Measurements from ENCODE around the gene RNF166.
A peak's percentile ranks its signal among the peaks of the same experiment; 100 is the strongest.

Gene RNF166, protein sequence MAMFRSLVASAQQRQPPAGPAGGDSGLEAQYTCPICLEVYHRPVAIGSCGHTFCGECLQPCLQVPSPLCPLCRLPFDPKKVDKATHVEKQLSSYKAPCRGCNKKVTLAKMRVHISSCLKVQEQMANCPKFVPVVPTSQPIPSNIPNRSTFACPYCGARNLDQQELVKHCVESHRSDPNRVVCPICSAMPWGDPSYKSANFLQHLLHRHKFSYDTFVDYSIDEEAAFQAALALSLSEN

DNA sequence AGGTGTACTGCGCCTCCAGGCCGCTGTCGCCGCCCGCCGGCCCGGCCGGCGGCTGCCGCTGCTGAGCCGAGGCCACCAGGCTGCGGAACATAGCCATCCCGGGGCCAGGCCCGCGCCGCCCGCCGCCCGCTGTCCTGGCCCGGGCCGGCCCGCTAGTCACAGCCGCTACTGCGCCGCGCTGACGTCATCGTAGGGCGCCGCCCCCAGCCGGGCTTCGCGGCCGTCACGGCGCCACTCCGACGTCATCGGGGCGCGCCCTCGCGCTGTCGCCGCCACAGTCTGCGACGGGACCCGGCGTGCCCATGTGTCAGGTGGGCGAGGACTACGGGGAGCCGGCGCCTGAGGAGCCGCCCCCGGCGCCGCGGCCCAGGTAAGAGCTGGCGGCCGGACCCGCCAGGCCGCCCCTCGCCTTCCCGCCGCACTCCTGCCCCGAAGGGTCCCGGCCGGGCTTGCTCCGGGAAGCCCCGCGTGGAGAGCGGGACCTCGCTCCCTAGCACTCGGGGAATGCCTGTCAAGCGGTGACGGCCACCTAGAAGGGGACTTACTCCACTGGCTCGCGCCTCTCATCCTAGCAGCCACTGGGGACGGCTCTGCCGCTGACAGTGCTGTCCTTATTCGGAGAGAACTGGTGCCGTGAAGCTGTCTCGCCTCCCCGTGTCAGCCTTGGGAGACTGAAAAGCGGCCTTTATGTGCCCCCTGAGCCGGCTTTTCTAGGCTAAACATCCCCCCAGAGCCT, at the start of gene RNF166, which contains the start of gene CTU2:
Gene RNF166 (minus strand): TSS at position 180 of the 736 bp plus-strand sequence. CDS start 83 bp downstream, at position 97.
Gene CTU2 (plus strand): TSS at position 275 of the 736 bp plus-strand sequence. CDS start 28 bp downstream, at position 303.
- peak; percentile 79 to 80 (median 80) for DNase-seq

DNA sequence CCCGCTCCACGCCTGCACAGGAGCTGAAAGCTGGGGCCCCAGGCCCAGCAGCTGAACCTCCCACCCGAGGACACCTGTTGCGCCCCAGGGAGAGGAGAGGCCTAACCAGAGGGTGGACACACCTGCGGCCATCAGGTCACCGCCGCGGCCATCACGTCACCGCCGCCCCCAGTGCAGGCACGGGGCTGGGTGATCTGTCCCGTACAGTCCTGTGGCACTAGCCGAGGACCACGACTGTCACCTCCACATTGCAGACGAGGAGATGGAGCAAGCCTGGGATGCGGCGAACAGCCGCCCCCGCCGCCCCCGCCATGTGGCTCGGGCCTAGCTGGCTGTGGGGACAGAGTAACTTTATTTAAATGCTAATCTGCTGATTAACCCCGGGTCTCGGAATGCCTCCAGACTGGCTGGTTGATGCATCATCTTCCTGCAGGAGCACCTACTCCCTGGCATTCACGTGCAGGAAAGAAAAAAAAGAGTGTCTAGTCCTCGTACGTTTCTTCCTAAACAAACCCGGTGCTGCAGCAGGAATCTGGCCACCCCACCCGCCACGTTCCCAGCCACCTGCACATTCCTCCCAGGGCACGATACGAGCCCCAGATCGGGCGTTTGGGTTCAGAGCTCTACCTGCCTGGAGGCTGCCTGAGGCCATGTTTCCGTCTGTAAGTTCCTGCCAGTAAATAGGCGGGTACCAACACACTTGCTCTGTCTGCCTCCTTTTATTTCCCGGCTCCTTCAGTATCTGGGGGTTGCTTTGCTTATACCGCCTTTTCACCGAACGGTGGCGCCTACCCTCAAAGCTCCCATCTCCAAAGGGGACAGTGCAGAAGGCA, 48.9 kb upstream of the RNF166 start:
- DNase-seq = no peak

DNA sequence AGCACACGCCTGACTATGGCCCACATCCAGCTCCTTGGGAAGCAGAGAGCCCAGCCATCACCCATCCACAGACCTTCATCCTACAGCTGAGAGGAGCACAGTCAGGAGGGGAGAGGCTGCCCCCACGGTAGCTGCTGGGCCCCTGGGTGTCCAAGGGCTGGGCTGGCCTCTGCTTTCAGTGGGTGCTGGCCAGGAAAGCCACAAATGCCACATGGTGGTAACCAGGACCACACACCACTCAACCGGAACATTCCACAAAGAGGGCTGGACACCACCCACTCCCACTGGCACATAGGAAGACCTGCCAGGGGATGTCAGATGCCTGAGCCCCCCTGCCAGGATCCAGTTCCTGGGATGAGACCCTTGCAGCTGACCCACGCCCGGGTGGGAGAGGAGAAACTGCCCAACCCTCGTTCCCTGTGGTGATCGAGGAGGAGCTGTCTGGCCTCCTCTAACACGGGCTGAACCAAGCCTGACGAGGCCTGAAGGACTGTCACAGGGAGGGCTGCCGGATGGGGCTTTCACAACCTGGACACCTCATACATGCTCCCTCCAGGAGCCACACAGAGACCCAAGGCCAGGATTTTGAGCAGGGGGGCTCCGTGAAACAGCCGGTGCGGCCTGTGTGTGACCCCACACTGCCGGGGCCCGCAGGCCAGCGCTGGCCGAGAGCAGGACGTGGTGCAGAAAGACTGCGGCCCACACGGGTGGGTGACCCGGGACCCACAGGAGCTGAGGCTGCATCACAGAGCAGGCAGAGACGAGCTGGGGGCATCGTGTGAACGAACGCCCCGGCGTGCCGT, 48.1 kb upstream of the RNF166 start:
- no peak for DNase-seq

DNA sequence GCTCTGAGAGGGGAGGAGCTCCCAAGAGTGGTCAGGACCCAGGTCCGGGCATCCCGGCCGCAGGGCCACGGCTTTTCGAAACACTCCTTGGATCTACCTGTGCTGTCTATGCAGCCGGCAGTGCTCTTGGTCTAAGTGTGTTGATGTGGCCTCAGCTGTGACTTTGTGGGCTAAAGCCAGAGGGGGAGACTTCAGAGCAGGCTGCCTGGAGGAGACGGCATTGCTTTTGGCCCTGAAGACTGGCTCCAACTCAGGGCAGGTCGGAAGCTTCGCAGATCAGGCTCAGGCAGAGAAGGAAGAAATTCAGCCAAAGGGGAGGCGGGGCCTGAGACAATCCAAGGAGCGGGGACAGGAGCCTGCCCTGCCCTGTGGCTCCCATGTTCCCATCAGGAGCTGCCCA, 47.4 kb upstream of the RNF166 start:
- no peak for DNase-seq

DNA sequence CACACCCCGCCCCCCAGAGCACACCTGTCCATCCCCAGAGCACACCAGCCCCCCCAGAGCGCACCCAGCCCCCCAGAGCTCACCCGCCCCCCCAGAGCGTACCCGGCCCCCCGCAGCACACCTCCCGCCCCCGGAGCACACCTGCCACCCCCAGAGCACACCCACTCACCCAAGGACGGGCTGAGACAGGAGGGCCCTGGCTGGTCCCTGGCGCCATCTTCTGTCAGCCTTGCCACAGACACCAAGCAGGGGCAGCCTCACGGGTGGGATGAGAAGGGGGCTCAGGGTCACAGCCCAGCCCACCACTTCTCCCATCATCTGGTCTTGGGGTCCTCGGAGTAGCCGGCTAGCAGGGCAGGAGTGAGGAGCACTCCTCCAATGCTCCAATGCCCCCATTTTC, 47.0 kb upstream of the RNF166 start:
- DNase-seq = no peak

DNA sequence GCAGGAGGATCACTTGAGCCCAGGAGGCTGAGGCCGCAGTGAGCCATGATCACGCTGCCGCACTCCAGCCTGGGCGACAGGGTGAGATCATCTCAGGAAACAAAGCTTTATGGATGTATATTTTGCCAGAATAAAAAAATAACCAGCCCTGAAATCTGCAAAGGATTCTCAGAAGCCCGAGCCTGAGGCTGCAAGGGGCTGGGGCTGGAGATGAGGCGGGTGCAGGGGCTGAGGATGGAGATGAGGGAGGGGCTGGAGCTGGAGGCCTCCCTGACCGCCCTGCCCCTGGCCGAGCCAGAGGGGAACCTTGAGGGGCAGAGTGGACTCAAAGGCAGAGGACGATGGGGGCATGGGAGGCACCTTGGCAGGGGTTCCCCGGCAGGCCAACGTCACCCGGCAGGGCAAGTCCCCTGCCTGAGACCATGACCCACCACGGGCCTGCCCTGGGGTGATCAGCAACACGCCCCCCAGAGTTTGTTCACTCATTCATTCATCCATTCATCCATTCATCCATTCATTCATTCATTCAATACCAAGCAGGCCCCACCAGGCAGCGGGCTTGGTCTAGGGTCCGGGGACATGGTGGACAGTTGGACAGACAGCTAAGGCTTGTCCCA, 46.3 kb upstream of the RNF166 start:
- no peak for DNase-seq

DNA sequence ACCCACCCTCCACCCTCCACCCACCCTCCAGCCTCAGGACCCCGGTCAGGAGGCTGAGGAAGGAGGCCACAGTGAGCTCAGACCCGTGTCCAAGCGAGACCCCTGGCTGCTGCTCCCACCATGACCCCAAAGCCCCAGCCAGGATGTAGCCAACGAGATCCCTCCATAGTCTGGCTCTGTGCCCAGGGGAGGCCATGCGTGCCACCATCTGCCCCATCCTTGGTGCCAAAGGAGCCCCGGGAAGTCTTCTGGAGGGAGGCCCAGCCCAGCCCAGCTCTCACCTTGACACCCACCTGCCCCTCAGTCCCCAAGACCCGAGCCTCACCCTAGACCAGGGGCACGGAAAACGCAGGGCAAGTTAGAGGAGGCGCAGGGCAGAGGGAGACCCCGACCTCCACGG, 44.6 kb upstream of the RNF166 start:
- DNase-seq = no peak

DNA sequence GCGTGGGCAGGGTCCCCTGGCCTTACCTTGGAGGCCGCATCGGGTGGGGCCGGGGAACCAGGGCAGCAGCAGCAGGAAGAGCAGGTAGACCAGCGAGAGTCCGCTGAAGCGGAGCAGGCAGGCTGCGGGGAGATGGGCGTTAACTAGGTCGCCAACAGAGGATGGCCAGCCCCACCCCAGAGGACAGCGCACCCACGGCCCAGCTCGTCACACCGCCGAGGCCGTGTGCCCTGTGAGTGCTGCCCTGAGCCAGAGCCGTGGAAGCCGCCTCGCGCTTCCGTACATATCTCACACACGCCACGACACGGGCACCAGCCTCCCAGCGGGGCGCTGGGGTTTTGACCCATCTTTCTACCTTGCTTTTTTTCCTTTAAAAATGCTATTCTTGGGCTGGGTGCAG, 43.1 kb upstream of the RNF166 start:
- no peak for DNase-seq

DNA sequence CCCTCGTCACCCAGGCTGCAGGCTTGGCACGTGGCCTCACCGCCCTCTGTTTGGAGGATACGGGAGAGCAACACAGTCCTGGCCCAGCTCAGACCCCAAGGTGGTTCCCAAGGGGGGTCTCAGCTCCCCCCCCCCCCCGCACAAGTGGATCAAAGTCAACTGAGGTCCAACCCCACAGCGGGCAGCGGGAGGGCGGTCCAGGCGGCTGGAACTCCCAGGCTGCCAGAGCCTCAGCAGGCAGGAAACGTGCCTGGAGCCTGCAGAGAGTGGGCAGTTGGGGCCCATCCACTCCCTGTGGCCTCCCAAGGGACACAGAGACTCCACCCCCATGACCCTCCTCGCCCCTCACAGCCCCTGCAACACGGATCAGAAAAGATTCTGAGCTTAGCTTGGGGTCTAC, 42.2 kb upstream of the RNF166 start:
- DNase-seq = no peak

DNA sequence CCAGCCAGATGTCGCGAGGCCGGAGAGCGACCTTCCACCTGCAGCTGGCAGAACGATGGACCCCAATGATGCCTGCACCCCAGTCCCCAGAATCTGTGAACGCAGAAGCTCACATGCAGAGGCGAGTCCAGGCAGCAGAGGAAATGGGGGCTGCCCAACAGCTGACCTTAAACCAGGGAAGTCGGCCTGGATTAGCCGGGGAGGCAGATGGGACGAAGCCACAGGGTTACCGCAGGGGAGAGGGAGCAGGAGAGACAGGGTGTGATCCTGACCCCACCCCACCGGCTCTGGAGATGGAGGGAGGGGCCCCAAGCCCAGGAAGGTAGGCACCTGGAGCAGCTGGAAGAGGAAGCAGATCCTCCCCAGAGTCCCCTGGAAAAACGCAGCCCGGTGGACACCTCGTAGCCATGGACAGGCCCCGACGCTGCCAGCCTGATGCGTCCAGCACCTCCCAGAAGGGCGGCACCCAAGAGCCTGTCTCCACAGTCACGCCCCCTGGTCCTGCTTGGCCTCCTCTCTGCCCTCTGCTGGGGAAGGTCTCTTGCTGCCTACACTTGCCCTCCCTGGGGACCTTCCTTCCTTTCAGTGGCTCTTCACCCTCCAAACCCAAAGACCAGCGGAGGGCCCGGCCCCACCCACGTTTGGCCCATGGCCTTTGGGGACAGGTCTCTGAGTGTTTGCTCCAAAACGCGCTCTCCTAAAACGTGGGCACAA, 41.5 kb upstream of the RNF166 start:
- DNase-seq = peak in 2 of 3 experiments; percentile 4 to 5

DNA sequence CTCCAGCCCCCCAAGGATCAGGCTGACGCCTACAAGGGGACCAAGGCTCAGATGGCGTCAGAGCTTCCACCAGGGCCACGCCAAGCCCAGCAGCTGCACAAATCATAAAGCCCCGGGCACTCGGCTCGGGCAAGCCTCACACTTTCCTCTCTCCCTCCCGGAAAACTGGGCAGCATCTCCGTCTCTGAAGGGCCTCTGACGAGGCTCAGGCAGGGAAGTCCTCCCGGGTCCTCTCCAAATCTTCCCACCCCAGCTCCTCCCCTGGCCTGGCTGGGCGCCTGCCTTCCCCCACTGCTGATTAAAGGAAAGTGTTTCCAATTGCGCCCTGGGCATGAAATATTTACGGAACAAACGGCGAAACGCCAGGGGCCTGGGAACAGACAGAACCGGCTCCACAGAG, 40.3 kb upstream of the RNF166 start:
- no peak for DNase-seq

DNA sequence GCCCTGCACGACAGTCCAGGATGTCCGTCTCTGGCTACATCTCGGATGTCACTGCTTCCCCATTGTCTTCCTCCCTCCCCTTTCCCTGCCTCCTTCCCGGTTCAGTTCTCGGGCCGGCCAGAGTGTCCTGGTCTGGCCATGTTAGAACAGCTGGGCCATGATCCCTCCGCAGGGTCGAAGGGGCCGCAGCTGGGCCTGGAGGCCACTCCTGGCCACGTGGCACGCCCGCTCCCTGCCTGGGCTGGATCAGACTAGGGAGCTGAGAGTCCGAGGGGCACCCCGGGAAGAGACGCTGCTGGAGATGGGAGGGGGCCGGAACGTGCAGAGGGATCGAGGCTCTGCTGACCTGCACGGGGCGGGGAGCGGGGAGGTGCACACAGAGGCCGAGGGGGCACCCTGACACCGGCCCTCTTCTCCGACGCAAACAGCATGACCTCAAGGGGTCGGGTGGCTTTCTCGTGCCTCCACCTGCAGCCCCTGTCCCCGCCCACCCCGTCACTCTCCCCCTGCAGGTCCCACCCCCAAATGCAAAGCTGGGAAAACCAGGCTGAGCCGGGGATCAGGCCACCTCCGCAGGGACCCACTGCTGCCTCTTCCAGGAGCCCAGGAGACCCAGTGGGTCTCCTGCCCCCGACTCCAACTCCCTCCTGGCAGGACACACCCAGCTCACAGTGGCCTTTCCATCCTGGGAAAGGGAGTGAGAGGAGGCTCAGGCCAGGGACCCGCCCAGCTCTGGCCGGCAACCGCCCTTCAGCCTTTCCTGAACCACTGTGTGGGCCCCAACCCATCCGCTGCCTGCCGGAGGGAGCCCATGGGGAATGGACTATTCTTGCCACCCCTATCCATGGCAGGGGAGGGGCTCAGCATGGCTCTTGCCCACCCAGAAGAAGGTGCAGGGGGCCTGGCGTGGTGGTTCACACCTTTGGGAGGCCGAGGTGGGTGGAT, 38.6 kb upstream of the RNF166 start:
- DNase-seq = no peak

DNA sequence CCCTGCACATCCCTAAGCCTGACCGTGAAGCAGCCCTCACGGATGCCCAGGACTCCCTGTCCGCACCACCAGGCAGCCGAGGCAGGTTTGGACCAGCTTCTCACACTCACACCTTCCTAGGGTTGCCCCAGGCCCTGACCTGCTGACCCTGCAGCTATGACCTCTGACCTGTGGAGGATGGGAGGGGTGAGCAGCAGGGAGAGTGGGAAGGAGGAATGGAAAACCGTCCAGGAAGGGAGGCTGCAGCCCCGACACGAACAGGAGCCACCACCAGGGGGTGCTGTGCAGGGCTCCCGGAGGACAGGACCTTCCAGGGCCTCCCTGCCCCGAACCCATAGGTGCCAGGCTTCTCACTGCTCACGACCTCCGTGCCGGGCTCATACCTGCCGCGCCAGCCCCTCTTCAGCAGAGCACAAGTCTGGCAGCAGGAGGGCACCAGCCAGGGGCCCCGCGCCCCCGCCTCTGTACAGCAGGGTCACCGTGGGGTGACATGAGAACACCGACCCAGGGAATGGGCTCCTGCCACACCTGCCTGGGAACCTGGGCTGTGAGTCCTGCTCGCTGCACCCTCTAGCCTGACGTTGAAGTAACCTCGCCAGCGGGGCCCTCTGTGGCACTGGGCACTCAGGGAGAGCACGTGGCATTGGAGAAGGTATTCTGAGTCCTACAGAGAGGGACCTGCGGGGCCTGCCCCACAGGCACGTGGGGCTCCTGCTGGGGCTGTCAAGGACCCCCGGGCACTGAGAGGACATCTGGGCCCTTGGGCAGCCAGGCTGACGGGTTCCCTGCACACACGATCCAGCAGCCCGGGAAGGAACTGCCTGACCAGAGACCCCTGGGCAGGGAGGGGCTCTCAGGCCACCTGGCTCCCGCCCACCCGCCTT, 37.7 kb upstream of the RNF166 start:
- DNase-seq = peak; percentile 21 to 57 (median 28)

DNA sequence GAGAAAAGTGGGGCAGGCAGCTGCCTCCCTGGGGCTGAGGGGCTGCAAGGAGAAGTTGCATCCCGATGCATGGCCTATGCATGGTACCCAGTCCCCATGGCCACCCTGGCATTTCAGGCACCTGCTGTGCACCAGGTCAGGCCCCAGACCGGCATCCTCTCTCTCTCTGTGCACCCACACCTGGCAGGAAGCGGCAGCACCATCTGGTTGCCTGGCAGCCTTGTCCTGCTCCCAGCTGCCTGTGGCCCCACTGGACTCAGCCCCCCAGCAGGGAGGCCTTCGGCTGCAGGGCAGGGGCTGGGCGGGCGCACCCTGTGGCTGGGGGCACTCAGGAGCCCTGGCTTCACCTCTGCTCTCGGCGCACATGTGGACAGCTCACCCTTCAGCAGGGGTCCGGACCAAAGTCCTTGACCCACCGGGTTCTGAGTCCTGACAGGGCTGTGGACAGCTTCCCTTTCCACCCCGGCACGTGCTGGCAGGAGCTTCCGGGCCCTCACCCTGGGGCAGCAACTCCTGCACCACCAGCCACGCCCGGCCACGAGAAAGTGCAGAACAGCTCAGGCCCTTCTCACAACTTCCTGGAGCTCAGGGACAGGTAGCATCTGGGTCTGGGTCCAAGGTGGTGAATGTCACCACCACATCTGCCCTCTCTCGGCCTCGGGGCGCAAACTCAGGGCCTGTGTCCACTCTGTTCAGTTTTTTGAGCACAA, 36.8 kb upstream of the RNF166 start:
- DNase-seq = peak in 1 of 3 experiments; percentile 26

DNA sequence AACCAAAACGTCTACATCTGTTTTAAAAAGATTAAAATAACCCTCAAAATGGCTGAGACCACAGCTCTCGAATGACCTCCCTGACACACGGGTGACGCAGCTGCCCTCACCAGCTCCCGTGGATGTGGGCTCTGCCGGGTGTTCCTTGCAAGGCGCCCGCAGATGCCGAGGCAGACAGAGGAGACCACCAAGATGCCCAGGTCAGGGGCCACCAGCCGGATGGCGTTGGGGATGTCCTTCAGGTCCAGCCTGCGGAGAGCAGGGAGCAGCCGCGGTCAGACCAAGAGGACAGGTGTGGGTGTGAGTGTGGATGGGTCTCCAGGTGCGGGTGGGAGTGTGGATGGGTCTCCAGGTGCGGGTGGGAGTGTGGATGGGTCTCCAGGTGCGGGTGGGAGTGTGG, 35.2 kb upstream of the RNF166 start:
- DNase-seq = no peak

DNA sequence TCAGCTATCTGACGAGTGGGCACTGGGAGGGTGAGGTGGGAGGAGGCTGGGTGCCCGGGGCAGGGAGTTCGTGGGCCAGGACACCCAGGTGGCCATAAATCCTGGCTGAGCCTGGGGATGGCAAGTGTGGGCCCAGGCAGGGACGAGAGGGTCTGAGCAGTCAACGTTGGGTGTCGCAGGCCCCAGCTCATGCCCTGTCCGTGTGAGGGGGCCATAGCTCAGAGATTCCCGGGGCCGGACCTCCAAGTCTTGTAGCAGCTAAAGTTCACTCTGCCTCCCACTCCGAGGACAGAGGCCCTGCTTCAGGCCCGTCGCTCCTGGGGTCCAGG, 34.5 kb upstream of the RNF166 start:
- no peak for DNase-seq

DNA sequence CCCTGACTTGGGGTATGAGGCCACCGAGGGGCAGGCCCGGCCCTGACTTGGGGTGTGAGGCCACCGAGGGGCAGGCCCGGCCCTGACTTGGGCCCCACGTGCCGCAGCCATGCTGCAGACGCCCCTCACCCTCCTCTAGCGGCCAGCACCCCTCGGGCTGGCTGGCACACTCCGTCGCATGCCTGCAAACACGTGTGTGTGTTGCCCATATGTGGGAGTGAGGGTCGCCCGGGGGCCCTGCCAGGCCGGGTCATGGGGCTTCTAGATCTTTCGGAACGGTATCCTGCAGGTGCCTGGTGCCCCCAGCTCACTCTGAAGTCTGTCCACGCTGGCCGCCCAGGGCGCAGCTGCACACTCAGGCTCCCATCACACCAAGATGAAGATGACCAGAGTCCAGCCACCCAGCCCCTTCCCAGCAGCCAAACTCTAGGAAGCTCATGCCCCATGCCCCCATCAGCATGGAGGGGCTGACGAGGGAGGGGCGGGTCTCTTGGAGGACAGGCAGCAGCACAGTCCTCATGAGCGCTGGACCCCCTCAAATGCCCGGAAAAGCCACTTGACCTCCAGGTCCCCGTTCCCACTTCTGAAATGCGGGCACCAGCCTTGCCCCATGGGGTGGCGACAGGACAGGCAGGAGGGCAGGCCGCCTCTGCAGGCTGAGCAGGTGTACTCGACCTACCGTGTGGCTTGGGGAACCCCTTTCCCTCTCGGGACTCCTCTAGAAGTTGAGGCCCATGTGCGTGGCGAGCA, 33.9 kb upstream of the RNF166 start:
- no peak for DNase-seq

All from NCI-H1417 (cell line).